Mesenteric fat pad (tissue), 1 donor: ENCODE data around the gene RBPJL. TPM values are rescaled to one million over a fixed set of nuclear protein-coding genes. Genes with fewer than 3 reads are reported as not detected.
A peak's percentile ranks its signal among the peaks of the same experiment; 100 is the strongest.
"Not testable (repeated sequence)": the region's sequence is repeated elsewhere in the genome, so short reads cannot be mapped to it uniquely, and the experiment has no call there.

Source experiments
- DNase-seq: peaks from one replicate; pipeline ENCODE4 v3.0.0-alpha.2; 2020; ENCODE audit warnings: low spot score
- total RNA-seq: library from RNA; stranded (reverse); fragmentation: NEBNext Ultra II Directional; extraction: Animal tissue kit (Norgen Biotek cat#: 25700); gene quantifications from one replicate; pipeline ENCODE4 v1.2.1, GENCODE V29; 2021
- donor health status: DM: yes; HTN: yes; CAD: no.

The RBPJL gene
- total RNA-seq, 1 donor from 2014 or later = not detected

DNA sequence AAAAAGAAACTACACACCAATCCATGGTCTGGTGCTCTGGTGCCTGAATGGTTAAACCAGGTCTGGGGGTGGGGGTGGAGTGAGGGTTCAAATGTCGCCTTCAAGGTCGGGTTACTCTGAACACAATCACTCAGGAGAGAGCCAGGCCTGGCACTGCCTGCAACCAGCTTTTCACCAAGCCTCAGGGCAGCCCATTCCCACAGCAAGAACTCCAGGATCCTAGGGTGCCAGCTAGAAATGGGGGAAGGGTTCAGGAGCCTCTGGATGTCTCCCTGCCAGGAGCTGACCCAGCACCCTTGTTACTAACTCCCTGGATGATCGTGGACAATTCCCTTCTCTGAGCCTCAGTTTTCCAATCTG lies 34.9 kb downstream of the RBPJL start:
- no peak for DNase-seq

DNA sequence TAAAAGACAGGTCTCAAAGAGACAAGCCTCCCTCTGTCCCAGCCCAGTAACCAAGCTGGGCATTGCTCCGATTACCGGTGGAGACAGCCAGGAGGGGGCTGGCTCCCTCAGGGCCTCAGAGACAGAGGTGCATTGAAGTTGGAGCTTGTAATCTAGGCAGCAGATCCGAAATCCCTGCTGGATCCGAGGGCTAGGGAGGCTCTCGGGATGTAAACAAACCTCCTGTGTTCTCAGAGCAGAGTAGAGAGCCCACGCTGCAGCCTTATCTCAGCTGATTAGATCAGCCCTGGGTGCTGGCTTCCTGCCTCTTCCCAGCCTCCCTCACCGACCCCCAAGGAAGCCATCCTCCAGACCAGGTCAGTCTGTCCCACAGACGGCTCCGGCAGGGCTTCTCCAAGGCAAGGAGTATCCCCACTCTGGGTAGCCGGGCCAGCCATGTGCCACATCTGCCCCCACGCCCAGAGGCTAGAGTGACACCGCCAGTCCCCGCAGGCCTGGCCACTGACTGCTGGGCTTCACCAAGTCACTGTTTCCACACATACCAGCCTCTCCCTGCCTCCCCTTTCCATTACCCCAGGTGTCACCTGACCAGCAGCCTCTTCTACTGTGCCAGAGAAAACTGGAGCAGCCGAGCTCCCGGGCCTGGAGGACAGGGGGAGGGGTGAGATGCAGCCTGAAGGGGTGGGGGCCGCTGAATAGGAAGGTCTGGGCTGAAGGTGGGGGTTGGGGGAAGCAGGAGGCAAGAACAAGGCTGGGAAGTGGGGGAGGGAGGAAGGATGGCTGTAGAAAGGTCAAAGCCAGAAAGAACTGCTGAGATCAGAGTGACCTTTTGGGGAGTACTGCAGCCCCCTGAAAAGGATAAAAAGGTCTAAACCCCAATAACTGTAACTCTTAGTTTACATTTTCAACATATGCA lies 35.6 kb downstream of the RBPJL start:
- DNase-seq = no peak

DNA sequence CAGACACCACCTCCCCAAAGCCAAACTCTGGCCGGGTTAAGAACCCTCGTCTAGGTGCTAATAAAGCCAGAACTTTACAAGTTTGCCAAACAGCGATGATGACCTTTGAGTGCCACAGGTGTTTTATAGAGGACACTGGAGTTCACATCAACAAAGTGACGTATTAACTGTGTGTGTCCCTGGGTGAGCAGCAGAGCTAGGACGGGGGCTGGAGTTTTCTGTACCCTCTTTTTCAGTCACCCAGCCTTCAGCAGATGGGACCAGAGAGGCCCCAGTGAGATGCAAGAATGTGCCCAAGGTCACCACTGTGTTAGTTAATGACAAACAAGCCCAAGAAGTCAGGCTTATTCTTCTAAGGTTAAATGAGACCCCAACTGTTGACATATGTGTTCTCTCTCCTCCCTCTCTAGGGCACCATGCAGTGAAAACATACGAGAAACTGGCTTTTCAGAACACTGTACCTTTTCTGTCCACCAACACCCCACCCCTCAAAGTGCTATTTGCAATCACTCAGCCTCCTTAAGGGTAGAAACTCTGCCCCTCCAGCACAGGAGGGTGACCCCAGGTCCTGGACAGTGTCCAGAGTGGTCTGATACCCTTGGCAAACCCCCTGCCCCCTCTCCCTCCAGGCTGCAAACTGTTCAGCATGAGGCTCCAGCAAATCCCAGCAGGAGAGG lies 36.4 kb downstream of the RBPJL start:
- no peak for DNase-seq

- no peak for DNase-seq
Observed at GRCh38 chr20:45343532-45344167, 37.0 kb downstream of the RBPJL start.

DNA sequence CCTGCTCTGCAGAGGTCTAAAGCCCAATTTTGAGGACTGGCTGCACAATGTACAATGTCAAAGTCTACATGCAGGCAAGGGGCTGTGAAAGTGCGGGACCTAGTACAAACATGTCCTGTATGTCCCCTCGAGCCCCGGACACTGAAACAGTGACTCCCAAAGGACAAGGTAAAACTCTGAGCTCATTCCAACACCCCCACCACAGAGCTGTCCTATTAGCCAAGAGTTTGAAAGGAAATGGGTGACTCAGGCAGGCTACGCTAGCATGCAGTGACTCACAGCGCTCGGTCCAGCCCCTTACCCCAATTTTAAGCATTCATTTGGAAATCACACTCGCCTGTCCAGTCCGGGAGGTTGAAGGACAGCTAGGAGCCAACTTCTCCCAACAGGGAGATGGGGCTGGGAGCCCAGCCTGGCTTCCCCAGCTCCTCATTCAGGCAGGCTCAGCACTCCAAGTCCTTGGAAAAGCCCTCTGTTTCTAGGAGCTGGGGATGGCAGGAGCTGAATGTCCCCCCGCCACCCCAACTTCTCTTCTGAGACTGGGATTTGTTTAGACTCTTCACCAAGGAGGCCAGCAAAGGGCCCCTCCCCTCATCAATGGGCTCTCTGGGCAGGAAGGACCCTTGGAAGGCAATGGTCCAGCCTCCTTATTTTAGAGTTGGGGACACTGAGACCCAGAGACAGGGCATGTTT lies 37.7 kb downstream of the RBPJL start:
- DNase-seq = no peak

DNA sequence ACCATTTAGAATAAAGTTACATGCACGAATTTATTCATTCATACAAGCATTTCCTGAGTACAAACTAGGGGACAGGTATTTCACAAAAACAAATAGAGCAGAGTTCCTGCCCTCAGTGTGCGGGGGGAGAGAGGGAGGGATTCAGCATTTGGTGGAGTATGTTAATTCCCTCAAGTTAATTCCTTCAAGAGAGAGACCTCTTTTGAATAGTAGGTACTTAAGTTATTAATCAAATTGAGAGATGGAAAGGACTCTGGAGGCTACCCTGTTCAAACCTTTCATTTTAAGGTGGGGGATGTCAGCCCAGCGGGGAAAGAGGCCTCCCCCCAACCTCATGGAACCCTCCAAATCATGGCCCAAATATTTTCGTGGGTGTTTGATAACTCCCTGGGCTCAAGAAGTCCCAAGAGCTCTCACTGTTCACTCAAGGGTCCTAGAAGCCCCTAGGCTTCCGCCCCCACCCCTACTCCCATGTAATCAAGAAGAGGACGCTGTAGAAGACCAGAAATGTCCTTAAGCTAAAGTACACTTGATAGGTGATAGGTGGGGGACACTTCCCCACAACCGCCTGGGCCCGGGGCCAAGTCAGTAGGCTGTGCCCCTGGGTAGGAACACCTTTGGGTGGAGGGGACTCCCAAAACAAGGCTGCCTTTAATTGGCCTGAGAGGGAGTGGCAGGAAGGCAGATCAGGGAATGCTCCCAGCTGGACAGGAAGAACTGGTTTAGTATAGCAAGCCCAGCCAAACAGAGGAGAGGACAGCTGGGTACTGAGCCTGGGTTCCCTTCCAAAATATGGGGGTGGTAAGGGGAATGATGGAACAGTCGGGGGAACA lies 38.7 kb downstream of the RBPJL start:
- no peak for DNase-seq

GRCh38 chr20:45346291-45346718 lies 39.7 kb downstream of the RBPJL start:
- DNase-seq = no peak

- no peak for DNase-seq
Observed at GRCh38 chr20:45346851-45347250, 40.2 kb downstream of the RBPJL start.

GRCh38 chr20:45347297-45347935 lies 40.8 kb downstream of the RBPJL start:
- DNase-seq = no peak

GRCh38 chr20:45347936-45348778 lies 41.5 kb downstream of the RBPJL start, which contains the start of gene SDC4:
SDC4 (minus strand) TSS chr20:45348424; CDS start chr20:45348384, 40 bp downstream.
- peak; percentile 93 for DNase-seq

GRCh38 chr20:45350217-45350616 lies 43.6 kb downstream of the RBPJL start:
- DNase-seq = no peak

DNA sequence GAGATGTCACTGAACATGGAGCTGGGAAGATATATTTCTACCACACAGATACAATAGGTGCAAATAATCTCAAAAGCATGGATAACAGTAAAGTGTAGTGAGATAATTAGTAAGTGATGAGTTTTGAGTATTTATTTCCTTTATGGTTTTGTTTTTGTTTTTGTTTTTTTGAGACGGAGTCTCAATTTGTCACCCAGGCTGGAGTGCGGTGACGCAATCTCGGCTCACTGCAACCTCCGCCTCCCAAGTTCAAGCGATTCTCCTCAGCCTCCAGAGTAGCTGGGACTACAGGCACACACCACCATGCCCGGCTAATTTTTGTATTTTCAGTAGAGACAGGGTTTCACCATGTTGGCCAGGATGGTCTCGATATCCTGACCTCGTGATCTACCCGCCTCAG lies 44.2 kb downstream of the RBPJL start:
- not testable (repeated sequence) for DNase-seq

- DNase-seq = no peak
Observed at GRCh38 chr20:45352729-45353128, 46.1 kb downstream of the RBPJL start.

GRCh38 chr20:45353746-45354145 lies 47.1 kb downstream of the RBPJL start:
- DNase-seq = no peak

DNA sequence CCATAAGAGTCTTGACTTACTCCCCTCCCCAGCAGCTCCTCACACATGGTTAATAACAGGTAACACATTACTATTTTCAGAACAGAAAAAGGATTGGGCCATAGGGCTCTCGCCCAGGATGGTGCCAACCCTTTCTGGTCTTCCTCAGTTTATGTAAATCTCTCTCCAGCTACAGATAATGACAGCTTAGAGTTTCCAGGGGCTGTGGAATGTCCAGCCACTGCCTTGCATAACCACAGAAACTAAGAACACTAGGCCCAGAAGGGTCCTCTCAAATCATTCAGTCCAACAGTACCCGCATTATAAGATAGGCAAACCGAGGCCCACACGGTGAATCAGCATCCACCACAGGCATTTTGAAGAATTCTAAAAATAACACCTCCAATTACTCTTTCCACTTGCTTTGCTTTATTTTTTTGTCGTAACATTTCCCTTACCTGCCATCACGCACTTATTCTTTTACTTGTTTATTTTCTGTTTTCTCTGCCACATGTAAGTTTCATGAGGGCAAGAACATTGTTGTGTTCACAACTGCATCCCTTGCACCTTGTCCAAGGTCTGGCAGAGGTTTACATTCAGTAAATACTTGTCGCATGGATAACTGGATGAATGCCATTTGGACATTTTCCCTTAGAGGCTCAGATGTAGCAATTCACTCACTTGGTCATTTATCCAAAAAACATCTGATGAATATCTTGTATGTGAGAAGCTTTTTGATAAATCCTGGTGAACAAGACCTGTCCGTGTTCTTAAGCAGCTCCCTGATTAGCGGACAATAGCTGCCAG lies 48.0 kb downstream of the RBPJL start:
- DNase-seq = peak; percentile 55

DNA sequence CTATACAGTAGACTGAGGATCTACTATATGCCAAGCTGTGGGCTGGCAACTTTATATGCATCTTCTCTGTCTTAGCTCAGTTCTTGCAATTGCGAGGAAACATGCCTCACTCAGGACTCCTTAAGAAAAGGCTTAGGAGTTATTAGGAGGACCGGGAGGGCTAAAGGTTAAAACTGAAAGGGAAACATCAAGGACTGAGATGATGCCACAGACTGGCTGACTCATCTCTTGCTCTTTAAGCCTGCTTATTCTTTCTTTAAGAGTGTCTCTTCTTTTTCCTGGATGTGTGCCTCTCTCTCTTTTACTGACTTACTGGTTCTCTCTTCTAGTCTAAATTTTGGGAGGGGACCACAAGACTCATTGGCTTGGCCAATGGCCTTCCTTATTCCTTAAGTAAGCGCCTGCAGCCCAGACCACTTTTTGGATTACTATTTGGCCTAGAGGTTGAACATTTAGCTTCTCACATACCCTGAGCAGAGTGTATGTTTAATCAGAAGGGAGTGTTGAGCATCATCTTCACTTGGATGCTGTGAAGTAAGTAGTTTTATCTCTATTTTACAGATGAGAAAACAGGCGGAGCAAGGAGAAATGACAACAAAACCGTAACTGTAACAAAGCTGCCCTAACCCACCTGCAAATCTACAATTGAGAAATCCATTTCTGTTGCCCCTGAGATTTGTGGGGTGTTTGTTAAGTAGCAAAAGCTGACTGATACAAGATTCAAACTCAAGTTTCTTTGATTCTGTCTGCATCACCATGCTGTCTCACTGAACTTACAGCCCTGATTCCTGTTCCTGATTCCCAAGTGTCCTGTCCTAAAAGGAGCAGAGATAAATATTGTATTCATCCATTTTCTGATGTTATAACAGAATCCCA lies 48.8 kb downstream of the RBPJL start:
- no peak for DNase-seq
